ENCODE results near the gene NELL2. TPM values are rescaled to one million over a fixed set of nuclear protein-coding genes. Genes with fewer than 3 reads are reported as not detected.
A peak's percentile ranks its signal among the peaks of the same experiment; 100 is the strongest.

Gene NELL2
- polyA plus RNA-seq, 2 of the 4 experiments (the other 2 are of a cell fraction) = 0.16 TPM; not detected in 1

DNA sequence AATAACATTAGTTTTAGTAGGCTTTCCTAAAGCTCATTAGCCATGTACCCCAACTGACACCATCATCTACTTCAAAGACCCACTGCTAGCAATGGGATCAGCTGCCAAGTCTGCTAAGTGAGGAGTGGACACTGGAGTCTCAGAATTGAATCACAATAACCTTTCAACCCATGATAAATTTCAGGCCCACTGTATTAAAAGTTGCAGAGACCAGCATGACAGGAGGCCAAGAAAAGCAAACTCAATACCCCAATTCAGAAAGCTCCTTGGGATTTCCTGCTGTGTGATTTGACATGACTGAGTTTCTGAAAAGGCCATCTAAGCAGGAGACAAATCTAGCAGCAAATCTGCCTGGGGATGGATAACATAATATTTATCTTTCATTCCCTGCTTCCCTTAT lies 320.7 kb downstream of the NELL2 start (continued):
- TF ChIP-seq, protein P1, sequence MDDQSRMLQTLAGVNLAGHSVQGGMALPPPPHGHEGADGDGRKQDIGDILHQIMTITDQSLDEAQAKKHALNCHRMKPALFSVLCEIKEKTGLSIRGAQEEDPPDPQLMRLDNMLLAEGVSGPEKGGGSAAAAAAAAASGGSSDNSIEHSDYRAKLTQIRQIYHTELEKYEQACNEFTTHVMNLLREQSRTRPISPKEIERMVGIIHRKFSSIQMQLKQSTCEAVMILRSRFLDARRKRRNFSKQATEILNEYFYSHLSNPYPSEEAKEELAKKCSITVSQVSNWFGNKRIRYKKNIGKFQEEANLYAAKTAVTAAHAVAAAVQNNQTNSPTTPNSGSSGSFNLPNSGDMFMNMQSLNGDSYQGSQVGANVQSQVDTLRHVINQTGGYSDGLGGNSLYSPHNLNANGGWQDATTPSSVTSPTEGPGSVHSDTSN (IDR thresholded peaks at IDR 0.05) = no peak
- TF ChIP-seq ZFP36 (IDR thresholded peaks at IDR 0.05; ENCODE audit: borderline replicate concordance, partially characterized antibody) (no peak), KDM5A (IDR thresholded peaks at IDR 0.05) (no peak), JUN (IDR thresholded peaks at IDR 0.05) (no peak), ATOH8 (CRISPR knock-in tag; IDR thresholded peaks at IDR 0.05; ENCODE audit: low read depth) (no peak)

- TF ChIP-seq ATOH8 (CRISPR knock-in tag; IDR thresholded peaks at IDR 0.05; ENCODE audit: low read depth) = no peak
- no peak for TF ChIP-seq CHD4 (IDR thresholded peaks at IDR 0.05; ENCODE audit: borderline replicate concordance)
- TF ChIP-seq MAX (IDR thresholded peaks at IDR 0.05) = no peak
- TF ChIP-seq NR3C1 (IDR thresholded peaks at IDR 0.05) = no peak
- no peak for TF ChIP-seq CBX8 (IDR thresholded peaks at IDR 0.05)
- no peak for TF ChIP-seq ZNF302 (CRISPR knock-in tag; IDR thresholded peaks at IDR 0.05)
- TF ChIP-seq CBX2 (IDR thresholded peaks at IDR 0.05; ENCODE audit: borderline replicate concordance, low read depth) = no peak
- no peak for TF ChIP-seq RFX5 (IDR thresholded peaks at IDR 0.05)
- TF ChIP-seq NFE2L2 (conservative IDR thresholded peaks at IDR 0.05; ENCODE audit: low read length) = no peak
Observed at GRCh38 chr12:44551631-44552030, 324.5 kb downstream of the NELL2 start.

DNA sequence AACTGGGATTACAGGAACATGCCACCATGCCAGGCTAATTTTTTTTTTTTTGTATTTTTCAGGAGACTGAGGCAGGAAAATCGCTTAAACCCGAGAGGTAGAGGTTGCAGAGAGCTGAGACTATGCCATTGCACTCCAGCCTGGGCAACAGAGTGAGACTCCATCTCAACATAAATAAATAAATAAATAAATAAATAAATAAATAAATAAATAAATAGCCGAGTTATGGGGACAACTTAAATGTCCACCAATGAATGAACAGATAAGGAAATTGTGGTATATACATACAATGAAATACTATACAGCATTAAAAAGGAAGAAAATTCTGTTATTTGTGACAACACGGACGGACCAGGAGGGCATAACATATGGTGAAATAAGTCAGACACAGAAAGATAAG lies 325.7 kb downstream of the NELL2 start:
- Histone ChIP-seq H3K27ac (no peak overlapping the region), H3K9me3 (no peaks in the 10 kb centered on the region), H3K4me2 (no peak overlapping the region), H3K4me3 (no peak overlapping the region), H3K4me1 (no peaks in the 10 kb centered on the region)
- TF ChIP-seq CTCF (IDR thresholded peaks at IDR 0.05) (no peak), ZC3H11A (IDR thresholded peaks at IDR 0.05) (peak; percentile 92), HOXB5 (CRISPR knock-in tag; IDR thresholded peaks at IDR 0.05) (no peak), BCL3 (IDR thresholded peaks at IDR 0.05) (no peak)
- DNase-seq (ENCODE audit: low read depth in 1 of 2, low spot score in 1 of 2) (no peak), ATAC-seq (no peak), FAIRE-seq (no peak)
- ChIA-PET CTCF (no interaction called here), POLR2A (no interaction called here)
- WGBS (ENCODE audit: missing lambda C conversion rate) = 31% methylated on average over 5 of the region's 5 CpGs

More at GRCh38 chr12:44551631-44552030, 324.5 kb downstream of the NELL2 start:
- no peak overlapping the region for H3K27ac ChIP-seq
- no peaks in the 10 kb centered on the region for H3K9me3 ChIP-seq
- 11% methylated on average over 2 of the region's 2 CpGs for whole genome bisulfite sequencing (ENCODE audit: missing lambda C conversion rate)
- ATAC-seq = no peak
- H3K4me2 ChIP-seq = no peak overlapping the region
- no peak for DNase-seq (ENCODE audit: low read depth in 1 of 2, low spot score in 1 of 2)
- no peaks in the 10 kb centered on the region for H3K4me1 ChIP-seq
- H3K4me3 ChIP-seq = no peak overlapping the region
- no peak for FAIRE-seq
- POLR2A ChIA-PET = no interaction called here
- CTCF ChIA-PET = no interaction called here

Data from A549 (cell line).